ENCODE measurements around the gene DPEP2NB. TPM values are rescaled to one million over a fixed set of nuclear protein-coding genes. Genes with fewer than 3 reads are reported as not detected.
A peak's percentile ranks its signal among the peaks of the same experiment; 100 is the strongest.
"Not testable (repeated sequence)": the region's sequence is repeated elsewhere in the genome, so short reads cannot be mapped to it uniquely, and the experiment has no call there.

Gene DPEP2NB
- total RNA-seq, 4 donors from 2014 or later = not detected

DNA sequence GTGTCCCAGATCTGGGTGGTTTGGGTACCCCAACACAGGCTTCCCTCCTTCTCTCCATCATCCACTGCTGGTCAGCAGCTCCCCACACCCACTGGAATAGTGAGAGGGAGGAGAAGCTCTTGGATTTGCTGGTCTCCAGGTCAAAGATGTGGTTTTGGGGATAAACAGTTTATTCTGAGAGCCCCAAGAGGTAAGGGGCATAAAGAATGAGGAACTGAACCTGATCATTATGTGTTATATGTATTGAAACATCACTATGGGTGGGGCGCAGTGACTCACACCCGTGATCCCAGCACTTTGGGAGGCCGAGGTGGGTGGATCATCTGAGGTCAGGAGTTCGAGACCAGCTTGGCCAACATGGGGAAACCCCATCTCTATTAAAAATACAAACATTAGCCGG is 20.3 kb downstream of the DPEP2NB start:
- in situ Hi-C loops (cut with MboI; ENCODE audit: low sequenced_read_pairs in 4 of 4) (loop anchor here in 1 of 4 donors (10.0 kb wide), 1 partner anchor 49 kb away; no protein-coding TSS in a partner anchor), intact Hi-C loops (cut with DNase I; ENCODE audit: low total_unique reads) (no loop called here)
- Histone ChIP-seq H3K9me3 (no peaks in the 10 kb centered on the region), H3K27ac (no peak overlapping the region), H3K27me3 (no peaks in the 10 kb centered on the region), H3K4me1 (peaks cover 8 to 14% of the 10 kb centered on the region in 2 donors), H3K4me3 (no peak overlapping the region), H3K36me3 (no peaks in the 10 kb centered on the region)
- TF ChIP-seq CTCF (IDR thresholded peaks at IDR 0.05 in 4 of 5, conservative IDR thresholded peaks at IDR 0.05 in 1 of 5) = no peak
- TF ChIP-seq POLR2A (IDR thresholded peaks at IDR 0.05) = no peak
- ATAC-seq = no peak
- no peak for DNase-seq

DNA sequence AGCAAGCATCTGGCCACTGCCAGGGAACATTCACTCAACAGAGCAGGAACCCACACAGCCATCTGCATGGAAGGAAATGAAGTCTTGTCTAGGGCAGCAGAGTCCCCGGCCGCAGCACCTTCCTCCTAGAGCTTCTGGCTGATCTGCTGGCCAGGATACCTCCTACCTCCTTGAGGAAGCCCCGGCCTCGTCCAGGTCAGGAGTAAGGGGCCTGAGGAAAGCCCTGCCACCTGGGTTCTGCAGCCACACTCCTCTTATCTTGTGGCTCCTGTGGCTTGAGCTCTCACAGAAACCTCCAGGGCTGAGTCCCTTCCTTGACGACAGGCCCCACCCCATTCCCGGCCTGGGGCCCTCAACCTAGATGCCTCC is 21.7 kb downstream of the DPEP2NB start:
- Histone ChIP-seq H3K4me1 (peaks cover 18 to 28% of the 10 kb centered on the region in 2 donors), H3K27ac (peak overlapping the region; percentile 78 to 83 (median 80))
- H3K36me3 ChIP-seq; DNase-seq; H3K4me3 ChIP-seq; H3K27me3 ChIP-seq; intact Hi-C loops (cut with DNase I; ENCODE audit: low total_unique reads); ATAC-seq; H3K9me3 ChIP-seq: not testable (repeated sequence)
- in situ Hi-C loops (cut with MboI; ENCODE audit: low sequenced_read_pairs in 4 of 4) = loop anchor here in 2 of 4 donors (5.0 to 10.0 kb wide), 2 partner anchors 51 to 53 kb away; no protein-coding TSS in a partner anchor

DNA sequence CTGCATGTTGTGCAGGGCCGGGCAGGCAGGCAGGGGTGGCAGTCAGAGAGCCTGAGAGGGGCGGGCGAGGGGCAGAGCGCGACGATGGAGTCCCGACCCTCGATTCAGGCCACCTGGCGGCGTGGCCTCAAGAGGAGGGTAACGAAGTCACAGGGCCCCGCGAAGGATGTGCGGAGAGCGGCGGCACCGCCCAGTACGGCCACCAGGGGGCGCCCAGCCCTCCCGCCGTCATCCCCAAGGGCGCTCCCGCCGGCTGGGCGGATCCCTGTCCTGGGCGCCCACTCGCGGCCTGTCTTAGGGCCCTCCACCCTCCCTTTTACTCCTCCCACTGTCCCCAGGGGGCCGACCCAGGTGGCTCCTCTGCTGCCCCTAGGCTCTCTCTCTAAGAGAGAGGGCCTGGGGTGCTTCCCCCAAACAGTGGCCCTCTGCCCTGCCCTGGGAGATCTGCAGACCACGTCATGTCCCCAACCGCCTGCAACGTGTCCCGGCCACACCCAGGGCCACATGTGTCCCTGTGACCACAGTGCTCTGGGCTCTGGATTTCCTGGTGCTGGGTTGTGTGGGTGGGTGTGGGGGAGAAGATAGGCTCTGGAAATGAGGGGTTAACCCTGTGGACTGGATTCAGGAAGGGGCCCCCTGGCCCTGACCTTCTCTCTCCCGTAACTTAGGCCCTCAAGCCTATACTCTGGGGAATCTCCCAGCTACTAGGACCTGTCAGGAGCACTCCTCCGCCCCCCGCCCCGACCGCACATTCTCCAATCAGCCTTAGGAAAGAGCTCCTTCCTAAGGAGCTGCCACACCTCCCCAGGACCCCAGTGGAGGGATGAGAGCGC is 22.3 kb downstream of the DPEP2NB start:
- intact Hi-C loops (cut with DNase I; ENCODE audit: low total_unique reads) (loop anchor here (1.0 to 2.0 kb wide), 3 partner anchors 47 to 235 kb away; no protein-coding TSS in a partner anchor), in situ Hi-C loops (cut with MboI; ENCODE audit: low sequenced_read_pairs in 4 of 4) (loop anchor here in 2 of 4 donors (5.0 to 10.0 kb wide), 2 partner anchors 51 to 54 kb away; no protein-coding TSS in a partner anchor)
- DNase-seq = peak; percentile 62 to 77
- peak overlapping the region; percentile 78 to 83 (median 80) for H3K27ac ChIP-seq
- H3K4me3 ChIP-seq = peak overlapping the region; percentile 43 to 59 (median 50)
- peak; percentile 39 to 44 for TF ChIP-seq POLR2A (IDR thresholded peaks at IDR 0.05)
- peak; percentile 97 to 100 (median 100) for TF ChIP-seq CTCF (IDR thresholded peaks at IDR 0.05 in 4 of 5, conservative IDR thresholded peaks at IDR 0.05 in 1 of 5)
- H3K36me3 ChIP-seq = no peaks in the 10 kb centered on the region
- no peaks in the 10 kb centered on the region for H3K27me3 ChIP-seq
- H3K4me1 ChIP-seq = peaks cover 24 to 34% of the 10 kb centered on the region in 2 donors
- peak; percentile 73 to 74 for ATAC-seq
- H3K9me3 ChIP-seq = no peaks in the 10 kb centered on the region

GRCh38 chr16:67992661-67993206 is 23.0 kb downstream of the DPEP2NB start:
- DNase-seq (no peak), ATAC-seq (no peak)
- Histone ChIP-seq H3K9me3 (no peaks in the 10 kb centered on the region), H3K36me3 (no peaks in the 10 kb centered on the region), H3K27me3 (no peaks in the 10 kb centered on the region), H3K27ac (peak overlapping the region; percentile 78 to 83 (median 80)), H3K4me1 (peaks cover 31 to 41% of the 10 kb centered on the region in 2 donors), H3K4me3 (peak overlapping the region in 2 of 4 donors; percentile 47 to 52)
- in situ Hi-C loops (cut with MboI; ENCODE audit: low sequenced_read_pairs in 4 of 4) = loop anchor here in 2 of 4 donors (5.0 to 10.0 kb wide), 2 partner anchors 52 to 55 kb away; no protein-coding TSS in a partner anchor
- intact Hi-C loops (cut with DNase I; ENCODE audit: low total_unique reads) = loop anchor here (1.0 to 2.0 kb wide), 3 partner anchors 48 to 236 kb away; no protein-coding TSS in a partner anchor
- TF ChIP-seq POLR2A (IDR thresholded peaks at IDR 0.05) (no peak), CTCF (IDR thresholded peaks at IDR 0.05 in 4 of 5, conservative IDR thresholded peaks at IDR 0.05 in 1 of 5) (no peak)

GRCh38 chr16:67990018-67990386 is 25.7 kb downstream of the DPEP2NB start:
- Histone ChIP-seq H3K36me3 (no peaks in the 10 kb centered on the region), H3K27ac (peak overlapping the region; percentile 83 to 93 (median 92)), H3K9me3 (no peaks in the 10 kb centered on the region), H3K27me3 (no peaks in the 10 kb centered on the region), H3K4me3 (no peak overlapping the region), H3K4me1 (peaks cover 51 to 67% of the 10 kb centered on the region in 2 donors)
- ATAC-seq (no peak), DNase-seq (peak in 1 of 2 donors; percentile 40)
- in situ Hi-C loops (cut with MboI; ENCODE audit: low sequenced_read_pairs in 4 of 4) (loop anchor here in 2 of 4 donors (5.0 to 10.0 kb wide), 2 partner anchors 55 to 57 kb away; no protein-coding TSS in a partner anchor), intact Hi-C loops (cut with DNase I; ENCODE audit: low total_unique reads) (no loop called here)
- TF ChIP-seq POLR2A (IDR thresholded peaks at IDR 0.05) (no peak), CTCF (IDR thresholded peaks at IDR 0.05 in 4 of 5, conservative IDR thresholded peaks at IDR 0.05 in 1 of 5) (peak in 1 of 5 experiments; percentile 9)
